Erythroblast (primary cell): ENCODE data around the gene FSTL4.

ENCODE experiments used
- GATA1 ChIP-seq: IDR thresholded peaks from 2 replicates; pipeline ENCODE4 v1.6.1; 2011; ENCODE audit warnings: low read depth, mild to moderate bottlenecking, control low read depth, low read length, moderate library complexity
- POLR2A ChIP-seq: IDR thresholded peaks from 2 replicates; pipeline ENCODE4 v1.6.1; 2011; ENCODE audit warnings: mild to moderate bottlenecking, low read length

GRCh38 chr5:133348406-133348805 is 263.9 kb downstream of the FSTL4 start:
- TF ChIP-seq POLR2A (no peak), GATA1 (no peak)
